MM.1S (cell line): ENCODE measurements around the gene FHDC1.

Experiments
- DNase-seq: peaks from one replicate; pipeline ENCODE4 v3.0.0-alpha.2; 2015
- H2AFZ ChIP-seq: fragments of 300-600 bp; sonication (generic); 2 replicates; pipeline ENCODE4 v1.6.0; 2016; ENCODE audit warnings: antibody characterized with exemption, low read length
- H3F3A ChIP-seq: fragments of 300-600 bp; sonication (generic); 2 replicates; pipeline ENCODE4 v1.6.1; 2016; ENCODE audit warnings: mild to moderate bottlenecking, antibody characterized with exemption, low read length, moderate library complexity, mixed read lengths; ENCODE audit not compliant: insufficient read depth
- H3K27ac ChIP-seq: fragments of 300-600 bp; sonication (generic); 2 replicates; pipeline ENCODE4 v1.5.1; 2016; ENCODE audit warnings: mild to moderate bottlenecking, low read length
- H3K27me3 ChIP-seq: fragments of 300-600 bp; sonication (generic); replicated peaks from 2 replicates; pipeline ENCODE4 v1.6.0; 2016; ENCODE audit warnings: low read length; ENCODE audit not compliant: insufficient read depth
- H3K36me3 ChIP-seq: fragments of 300-600 bp; sonication (generic); replicated peaks from 2 replicates; pipeline ENCODE4 v1.6.1; 2016; ENCODE audit warnings: mild to moderate bottlenecking, low read length, mixed read lengths; ENCODE audit not compliant: insufficient read depth
- H3K4me1 ChIP-seq: fragments of 300-600 bp; sonication (generic); 2 replicates; pipeline ENCODE4 v1.6.1; 2016; ENCODE audit warnings: low read length, mixed read lengths
- H3K4me2 ChIP-seq: fragments of 300-600 bp; sonication (generic); 2 replicates; pipeline ENCODE4 v1.6.0; 2016; ENCODE audit warnings: low read depth, low read length
- H3K4me3 ChIP-seq: fragments of 300-600 bp; sonication (generic); 2 replicates; pipeline ENCODE4 v1.5.1; 2016; ENCODE audit warnings: low read length, mixed read lengths
- H3K79me2 ChIP-seq: fragments of 300-600 bp; sonication (generic); 2 replicates; pipeline ENCODE4 v1.6.1; 2016; ENCODE audit warnings: mixed run types, low read length, mixed read lengths
- H3K9ac ChIP-seq: fragments of 300-600 bp; sonication (generic); 2 replicates; pipeline ENCODE4 v1.6.1; 2016; ENCODE audit warnings: low read length, mixed read lengths
- H3K9me2 ChIP-seq: fragments of 300-600 bp; sonication (generic); replicated peaks from 2 replicates; pipeline ENCODE4 v1.6.1; 2016; ENCODE audit warnings: mild to moderate bottlenecking, low read length, mixed read lengths; ENCODE audit not compliant: insufficient read depth
- H3K9me3 ChIP-seq: fragments of 300-600 bp; sonication (generic); replicated peaks from 2 replicates; pipeline ENCODE4 v1.6.1; 2016; ENCODE audit warnings: mild to moderate bottlenecking, low read length, mixed read lengths; ENCODE audit not compliant: insufficient read depth
- H4K20me1 ChIP-seq: fragments of 300-600 bp; sonication (generic); 2 replicates; pipeline ENCODE4 v1.6.1; 2016; ENCODE audit warnings: mild to moderate bottlenecking, low read length, moderate library complexity, mixed read lengths; ENCODE audit not compliant: insufficient read depth
- EZH2 ChIP-seq: fragments of 300-600 bp; sonication (generic); optimal IDR thresholded peaks from 2 replicates; pipeline ENCODE3; 2017; ENCODE audit warnings: low read depth, mild to moderate bottlenecking, antibody characterized with exemption, low read length, mixed read lengths
- EZH2phosphoT487 ChIP-seq: fragments of 300-600 bp; sonication (generic); IDR thresholded peaks from 2 replicates; pipeline ENCODE4 v1.6.1; 2018; ENCODE audit warnings: antibody characterized with exemption, low read length
- TF ChIP-seq, protein P1 (sequence below): fragments of 300-600 bp; sonication (generic); IDR thresholded peaks from 2 replicates; pipeline ENCODE4 v1.5.1; 2016; ENCODE audit warnings: antibody characterized with exemption, low read length, mixed read lengths

Gene FHDC1

DNA sequence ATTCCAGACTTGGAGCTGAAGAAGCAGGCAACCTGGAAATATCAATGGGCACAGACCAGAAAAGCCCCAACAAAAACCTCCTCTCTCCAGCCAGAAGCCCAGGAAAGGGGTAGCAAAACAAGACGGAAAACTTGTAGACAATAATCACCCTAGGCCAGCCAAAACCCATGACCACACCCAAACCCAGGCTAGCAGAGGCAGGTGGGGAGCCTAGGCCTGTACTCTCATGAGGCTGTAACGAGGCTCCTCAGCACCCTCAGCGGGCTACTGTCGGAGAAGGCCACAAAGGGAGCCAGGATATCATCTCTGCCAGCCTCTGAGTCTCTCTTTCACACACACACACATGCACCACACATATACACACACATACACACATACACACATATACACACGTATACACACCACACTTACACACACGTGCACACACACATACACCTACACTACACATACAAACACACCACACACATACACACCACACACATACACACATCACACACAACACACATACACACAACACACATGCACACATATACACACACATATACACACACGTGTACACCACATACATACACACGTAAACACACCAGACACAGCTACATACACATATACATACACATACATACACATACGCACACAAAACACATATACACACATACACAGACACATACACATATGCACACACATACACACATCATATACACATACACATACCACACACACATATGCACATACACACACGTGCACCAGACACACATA, 90.6 kb downstream of the FHDC1 start:
- Histone ChIP-seq H3F3A (no peaks in the 10 kb centered on the region), H3K4me3 (no peak overlapping the region), H3K4me2 (no peak overlapping the region), H2AFZ (no peak overlapping the region), H3K4me1 (no peaks in the 10 kb centered on the region), H3K9me2 (no peaks in the 10 kb centered on the region), H3K27ac (no peak overlapping the region), H3K27me3 (no peaks in the 10 kb centered on the region), H3K9ac (no peak overlapping the region), H4K20me1 (no peaks in the 10 kb centered on the region), H3K79me2 (no peaks in the 10 kb centered on the region), H3K36me3 (no peaks in the 10 kb centered on the region), H3K9me3 (no peaks in the 10 kb centered on the region)
- no peak for DNase-seq
- TF ChIP-seq, protein P1, sequence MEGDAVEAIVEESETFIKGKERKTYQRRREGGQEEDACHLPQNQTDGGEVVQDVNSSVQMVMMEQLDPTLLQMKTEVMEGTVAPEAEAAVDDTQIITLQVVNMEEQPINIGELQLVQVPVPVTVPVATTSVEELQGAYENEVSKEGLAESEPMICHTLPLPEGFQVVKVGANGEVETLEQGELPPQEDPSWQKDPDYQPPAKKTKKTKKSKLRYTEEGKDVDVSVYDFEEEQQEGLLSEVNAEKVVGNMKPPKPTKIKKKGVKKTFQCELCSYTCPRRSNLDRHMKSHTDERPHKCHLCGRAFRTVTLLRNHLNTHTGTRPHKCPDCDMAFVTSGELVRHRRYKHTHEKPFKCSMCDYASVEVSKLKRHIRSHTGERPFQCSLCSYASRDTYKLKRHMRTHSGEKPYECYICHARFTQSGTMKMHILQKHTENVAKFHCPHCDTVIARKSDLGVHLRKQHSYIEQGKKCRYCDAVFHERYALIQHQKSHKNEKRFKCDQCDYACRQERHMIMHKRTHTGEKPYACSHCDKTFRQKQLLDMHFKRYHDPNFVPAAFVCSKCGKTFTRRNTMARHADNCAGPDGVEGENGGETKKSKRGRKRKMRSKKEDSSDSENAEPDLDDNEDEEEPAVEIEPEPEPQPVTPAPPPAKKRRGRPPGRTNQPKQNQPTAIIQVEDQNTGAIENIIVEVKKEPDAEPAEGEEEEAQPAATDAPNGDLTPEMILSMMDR = no peak
- TF ChIP-seq EZH2 = no peak
- TF ChIP-seq EZH2phosphoT487 = no peak

DNA sequence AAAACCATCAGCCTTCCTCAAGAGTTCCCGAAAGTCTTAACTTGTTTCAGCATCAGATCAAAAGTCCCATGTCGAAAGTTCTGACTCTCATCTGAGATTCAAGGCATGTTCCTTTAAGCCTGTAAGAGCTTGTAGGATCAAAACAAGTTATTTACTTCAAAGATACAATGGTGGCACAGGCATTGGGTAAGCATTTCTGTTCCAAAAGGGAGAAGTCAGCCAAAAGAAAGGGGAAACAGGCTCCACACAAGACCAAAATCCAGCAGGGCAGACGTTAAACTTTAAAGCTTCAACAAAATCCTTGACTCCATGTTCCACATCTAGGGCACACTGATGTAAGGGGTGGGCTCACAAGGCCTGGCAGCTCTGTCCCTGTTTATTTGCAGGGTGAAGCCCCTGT, 91.7 kb downstream of the FHDC1 start:
- Histone ChIP-seq H3K4me2 (no peak overlapping the region), H3K79me2 (no peaks in the 10 kb centered on the region), H3F3A (no peaks in the 10 kb centered on the region), H3K27ac (no peak overlapping the region), H3K4me3 (no peak overlapping the region), H2AFZ (0 out of 2 replicates have a peak overlapping the region, but pooled peaks have one; percentile 21), H3K4me1 (no peaks in the 10 kb centered on the region), H3K27me3 (no peaks in the 10 kb centered on the region), H4K20me1 (no peaks in the 10 kb centered on the region), H3K36me3 (no peaks in the 10 kb centered on the region), H3K9me2 (no peaks in the 10 kb centered on the region), H3K9ac (no peak overlapping the region), H3K9me3 (no peaks in the 10 kb centered on the region)
- no peak for DNase-seq
- TF ChIP-seq, protein P1 = no peak
- TF ChIP-seq EZH2 = no peak
- no peak for TF ChIP-seq EZH2phosphoT487

DNA sequence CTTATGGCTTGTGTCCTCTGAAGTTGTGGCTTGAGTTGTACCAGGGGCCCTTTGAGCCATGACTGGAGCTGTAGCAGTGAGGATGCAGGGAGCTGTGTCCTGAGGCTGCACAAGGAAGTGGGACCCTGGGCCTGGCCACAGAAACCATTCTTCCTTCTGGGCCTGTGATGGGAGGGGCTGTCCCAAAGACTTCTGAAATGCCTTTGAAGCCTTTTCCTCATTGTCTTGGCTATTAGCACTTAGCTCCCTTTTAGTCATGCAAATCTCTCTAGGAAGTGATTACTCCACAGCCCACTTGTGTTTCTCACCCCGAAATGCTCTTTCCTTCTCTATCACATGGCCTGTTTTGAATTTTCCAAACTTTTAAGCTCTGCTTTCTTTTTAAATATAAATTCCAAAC, 92.4 kb downstream of the FHDC1 start:
- H3K27ac ChIP-seq = no peak overlapping the region
- no peaks in the 10 kb centered on the region for H3K27me3 ChIP-seq
- H3K9me3 ChIP-seq = no peaks in the 10 kb centered on the region
- no peak overlapping the region for H2AFZ ChIP-seq
- no peak overlapping the region for H3K4me3 ChIP-seq
- no peaks in the 10 kb centered on the region for H4K20me1 ChIP-seq
- no peaks in the 10 kb centered on the region for H3K79me2 ChIP-seq
- H3F3A ChIP-seq = no peaks in the 10 kb centered on the region
- no peaks in the 10 kb centered on the region for H3K4me1 ChIP-seq
- TF ChIP-seq EZH2 (no peak), EZH2phosphoT487 (no peak)
- TF ChIP-seq, protein P1 = no peak
- H3K36me3 ChIP-seq = no peaks in the 10 kb centered on the region
- no peak for DNase-seq
- H3K9ac ChIP-seq = no peak overlapping the region
- no peaks in the 10 kb centered on the region for H3K9me2 ChIP-seq
- no peak overlapping the region for H3K4me2 ChIP-seq
